Hematopoietic multipotent progenitor cell treated with erythropoietin and hydrocortisone succinate and interleukin-3 and kit ligand, for 6 days (in vitro differentiated cells): ENCODE measurements around the gene IDH3B.
A peak's percentile ranks its signal among the peaks of the same experiment; 100 is the strongest.
"Not testable (repeated sequence)": the region's sequence is repeated elsewhere in the genome, so short reads cannot be mapped to it uniquely, and the experiment has no call there.

Source experiments
- DNase-seq: peaks from one replicate; pipeline ENCODE4 v3.0.0-alpha.2; 2015

Gene IDH3B

DNA sequence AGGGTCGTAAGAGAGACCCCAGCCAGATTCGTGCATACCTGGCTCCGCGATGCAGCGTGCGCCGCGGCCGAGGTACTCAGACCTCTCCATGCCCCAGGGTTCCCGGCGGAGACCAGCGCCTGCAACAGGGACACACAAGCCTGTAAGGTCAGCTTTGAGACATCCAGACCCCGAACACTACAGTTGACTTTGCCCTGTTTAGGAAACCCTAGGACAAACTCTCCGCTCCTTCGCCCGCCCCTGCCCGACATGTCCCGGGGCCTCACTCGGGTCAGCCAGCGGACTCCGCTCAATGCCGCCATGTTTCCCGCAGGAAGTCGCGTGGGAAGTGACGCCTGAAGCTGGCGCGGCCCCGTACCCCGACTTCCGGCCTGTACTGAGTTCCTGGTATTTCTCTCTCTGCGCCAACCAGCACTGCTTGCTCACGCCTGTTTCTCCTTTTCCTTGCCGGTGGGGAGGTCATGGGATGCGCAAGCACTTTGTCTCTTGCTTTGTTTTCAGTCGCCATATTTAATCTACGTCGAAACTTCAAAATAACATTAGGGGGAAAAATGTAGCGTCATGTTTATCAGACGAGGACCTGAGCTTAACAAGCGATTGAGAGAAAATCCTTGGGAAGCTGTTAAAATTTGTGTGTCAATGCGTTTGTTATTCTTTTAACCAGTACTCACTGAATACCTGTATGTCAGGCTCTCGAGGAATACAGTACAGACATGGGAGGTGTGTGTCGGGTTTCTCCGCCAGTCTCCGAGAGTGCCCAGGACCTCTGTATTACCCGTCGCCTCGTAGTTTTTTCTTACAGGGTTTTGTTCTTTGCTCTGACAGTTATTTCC is at the start of gene IDH3B:
Gene IDH3B, minus strand, starts transcription at position 330 of the 833 bp plus-strand sequence. Its CDS starts 28 bp downstream, at position 302.
- peak; percentile 97 for DNase-seq

DNA sequence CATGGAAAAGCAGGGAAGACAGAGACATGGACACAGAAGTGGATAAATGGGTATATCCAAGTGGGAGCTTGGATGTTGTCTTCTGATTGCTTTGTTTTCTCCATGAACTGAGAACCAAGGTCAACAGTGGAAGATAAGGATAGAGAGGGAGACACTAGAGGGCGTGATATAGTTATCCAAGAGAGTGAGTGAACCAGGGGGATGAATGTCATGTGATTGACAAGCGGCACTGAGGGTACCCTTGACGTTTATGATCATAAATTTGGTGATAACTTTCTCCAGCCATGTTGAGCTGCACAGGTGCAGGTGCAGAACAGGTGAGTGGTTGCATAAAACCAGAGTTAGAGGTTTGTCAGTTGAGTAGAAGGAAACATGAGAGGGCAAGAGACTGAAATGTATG is 49.3 kb upstream of the IDH3B start:
- peak; percentile 74 for DNase-seq

GRCh38 chr20:2709205-2709981 is 45.4 kb upstream of the IDH3B start:
- DNase-seq, result no peak

DNA sequence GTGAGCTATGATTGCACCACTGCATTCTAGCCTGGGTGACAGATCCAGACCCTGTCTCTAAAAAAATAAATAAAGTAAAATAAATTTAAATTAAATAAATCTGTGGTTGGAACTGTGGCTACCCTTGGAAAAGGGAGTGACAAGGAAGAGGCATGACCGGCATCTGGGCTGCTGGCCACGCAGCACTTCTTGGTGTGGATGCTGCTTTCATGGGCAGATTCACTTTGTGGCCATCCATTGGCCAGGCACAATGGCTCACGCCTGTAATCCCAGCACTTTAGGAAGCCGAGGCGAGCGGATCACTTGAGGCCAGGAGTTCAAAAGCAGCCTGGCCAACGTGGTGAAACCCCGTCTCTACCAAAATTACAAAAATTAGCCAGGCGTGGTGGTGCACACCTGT is 44.6 kb upstream of the IDH3B start:
- DNase-seq, result no peak

DNA sequence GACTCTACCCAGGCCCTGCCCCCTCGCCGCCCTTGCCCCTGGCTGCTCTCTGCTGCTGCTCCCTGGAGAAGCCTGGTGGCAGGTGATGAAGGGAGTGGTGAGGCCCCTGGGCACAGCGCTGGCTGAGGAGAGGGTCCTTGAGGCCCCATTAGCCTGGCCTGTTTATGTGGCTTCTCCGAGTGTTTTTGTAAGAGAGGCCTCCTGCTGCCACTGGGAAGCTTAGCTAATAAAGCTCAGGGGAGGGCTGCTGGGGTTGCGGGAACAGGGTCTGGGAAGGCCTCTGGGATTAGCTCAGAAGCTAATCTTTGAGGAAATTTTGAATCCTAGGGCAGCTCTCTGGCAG is 44.0 kb upstream of the IDH3B start:
- DNase-seq, result no peak

- DNase-seq, result no peak
Observed at GRCh38 chr20:2707353-2708072, 43.5 kb upstream of the IDH3B start.

DNA sequence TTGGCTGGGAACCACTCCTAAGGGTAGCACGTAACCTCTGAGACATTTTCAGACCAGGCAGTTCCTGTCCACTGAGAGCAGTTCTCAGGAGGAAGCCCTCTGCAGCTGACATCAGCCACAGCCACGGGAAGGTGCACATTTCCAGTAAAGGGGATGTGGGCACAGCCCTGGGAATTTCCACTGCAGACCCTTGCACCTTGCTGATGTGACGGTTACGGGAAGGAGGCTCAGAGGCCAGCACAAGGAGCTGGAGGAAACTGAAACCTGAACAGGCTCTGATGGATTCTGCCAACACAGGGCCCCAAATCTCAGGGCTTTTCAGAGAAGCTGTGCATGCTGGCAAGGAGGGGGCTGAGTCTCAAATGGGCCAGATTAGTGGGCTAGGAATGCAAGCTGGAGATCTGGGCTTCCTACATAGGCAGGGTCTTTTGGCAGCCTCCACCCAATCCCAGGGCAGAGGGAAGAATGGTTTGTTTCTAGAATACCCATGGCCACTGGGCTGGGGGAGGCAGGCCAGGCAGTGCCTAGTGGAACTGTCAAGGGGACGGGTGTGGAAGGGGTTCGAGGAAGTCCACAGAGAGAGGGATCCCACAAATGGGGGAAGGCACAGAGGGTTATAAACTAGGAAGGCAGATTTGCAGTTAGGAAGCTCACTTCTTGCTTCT is 42.8 kb upstream of the IDH3B start:
- DNase-seq, result no peak

DNA sequence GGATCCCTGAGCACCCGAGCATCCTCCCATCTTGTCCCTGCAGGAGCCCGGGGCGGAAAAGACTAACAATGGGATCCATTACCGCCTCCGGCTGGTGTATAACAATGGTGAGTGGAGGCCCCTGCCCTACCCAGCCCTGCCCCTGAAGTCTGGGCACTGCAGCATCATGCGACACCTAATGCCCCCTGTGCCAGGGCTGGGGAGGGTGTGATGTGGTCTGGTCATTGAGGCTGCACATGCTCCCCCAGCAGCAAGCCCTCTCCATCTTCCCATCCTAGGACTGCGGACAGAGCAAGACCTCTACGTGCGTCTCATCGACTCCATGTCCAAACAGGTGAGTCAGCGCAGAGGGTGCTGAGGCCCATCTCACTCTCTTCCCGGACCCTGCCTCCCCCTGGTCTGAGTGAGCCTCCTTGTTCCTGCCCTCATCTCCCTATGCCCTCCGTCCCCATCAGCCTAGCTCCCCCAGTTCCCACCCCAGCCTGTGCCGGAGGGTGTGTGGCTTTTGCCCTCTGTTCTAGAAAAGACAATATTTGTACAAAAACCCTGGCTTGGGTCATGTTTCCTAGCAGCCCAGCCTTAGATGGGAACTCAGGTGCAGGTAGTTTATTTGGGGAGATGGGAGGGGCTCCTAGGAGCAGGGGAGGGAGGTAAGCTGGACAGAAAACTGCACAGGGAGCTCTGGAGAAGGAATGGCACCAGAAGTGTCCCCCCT is 42.1 kb upstream of the IDH3B start:
- DNase-seq, result no peak

DNA sequence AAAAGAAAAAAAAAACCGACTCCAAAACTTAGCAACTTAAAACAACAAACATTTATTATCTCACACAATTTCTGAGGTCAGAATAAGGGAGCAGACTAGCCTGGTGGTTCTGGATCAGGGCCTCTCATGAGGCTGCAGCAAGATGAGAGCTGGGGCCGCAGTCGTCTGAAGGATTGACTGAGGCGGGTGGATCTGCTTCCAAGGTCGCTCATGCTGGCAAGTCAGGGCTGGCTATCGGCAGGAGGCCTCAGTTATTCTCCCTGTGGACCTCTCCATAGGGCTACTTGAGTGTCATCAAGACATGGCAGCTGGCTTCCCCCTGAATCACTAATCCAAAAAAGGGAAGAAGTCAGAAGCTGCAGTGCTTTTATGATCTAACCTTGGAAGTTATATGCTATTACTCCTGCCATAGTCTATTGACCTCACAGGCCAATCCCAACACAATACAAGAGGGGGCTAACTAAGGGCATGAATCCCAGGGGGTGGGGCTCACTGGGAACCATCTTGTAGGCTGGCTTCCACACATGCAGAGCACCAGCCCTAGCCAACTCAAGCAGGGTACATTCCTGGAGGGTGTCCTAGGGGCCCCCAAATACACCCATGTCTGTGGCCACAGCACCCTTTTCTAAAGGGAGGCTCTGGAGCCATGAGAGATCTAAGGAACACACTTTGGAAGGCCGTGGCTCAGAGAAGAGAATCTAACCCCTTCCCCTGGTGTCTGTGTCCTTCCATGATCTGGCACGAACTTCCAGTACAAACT is 39.9 kb upstream of the IDH3B start:
- no peak for DNase-seq

- DNase-seq, result no peak
Observed at GRCh38 chr20:2701671-2702081, 37.7 kb upstream of the IDH3B start.

DNA sequence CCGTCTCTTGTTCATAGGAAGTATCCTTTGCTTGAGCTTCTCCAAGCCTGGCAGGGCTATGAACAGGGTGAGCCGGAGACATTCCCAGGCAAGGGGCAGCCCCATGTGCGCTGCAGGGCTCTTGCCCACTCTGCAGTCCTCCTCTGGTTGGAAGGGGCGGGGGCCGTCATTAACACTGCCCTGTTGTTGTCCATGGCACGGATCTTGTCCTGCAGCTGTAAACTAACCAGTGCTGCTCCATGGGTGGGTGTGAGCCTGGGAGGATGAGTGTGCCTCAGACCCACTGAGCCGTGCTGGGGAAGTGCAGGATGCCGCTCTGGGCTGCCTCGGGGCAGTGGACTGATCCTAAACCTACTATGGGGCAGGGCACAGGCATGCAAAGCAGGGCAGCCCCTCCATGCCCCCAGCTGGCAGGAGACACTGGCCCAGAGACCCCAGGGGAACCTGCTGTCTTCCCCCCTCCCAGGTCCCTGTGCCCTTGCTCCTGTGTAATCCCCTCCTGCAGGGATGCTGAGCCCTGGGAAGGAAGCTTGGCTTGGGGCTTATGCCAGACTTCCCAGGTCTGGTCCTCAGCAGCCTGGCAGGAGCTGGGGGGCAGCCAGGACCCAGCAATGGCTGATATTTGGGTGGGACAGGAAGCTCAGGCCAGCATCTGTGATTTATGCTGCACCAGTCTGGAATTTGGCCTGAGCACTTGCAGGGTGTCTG is 37.1 kb upstream of the IDH3B start:
- no peak for DNase-seq

GRCh38 chr20:2699775-2700413 is 35.9 kb upstream of the IDH3B start:
- DNase-seq, result no peak

DNA sequence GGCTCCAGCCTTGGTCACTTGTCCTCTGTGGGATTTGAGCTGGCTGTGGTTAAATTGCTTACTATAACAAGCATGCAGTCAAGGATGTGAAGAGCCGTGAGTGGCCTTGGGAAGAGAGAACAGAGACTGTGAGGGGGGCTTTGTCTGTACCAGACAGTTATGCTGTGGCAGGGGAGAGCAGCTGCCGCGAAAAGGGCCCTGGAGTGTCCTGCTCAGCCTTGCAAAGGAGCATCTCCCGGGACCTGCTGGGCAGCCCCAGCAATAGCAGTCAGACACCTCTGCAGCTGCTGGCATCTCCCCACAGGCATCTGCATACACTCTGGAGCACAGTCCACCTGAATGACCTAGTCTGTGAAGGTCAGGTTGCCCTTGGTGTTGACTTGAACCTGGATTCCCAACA is 34.9 kb upstream of the IDH3B start:
- no peak for DNase-seq

GRCh38 chr20:2698186-2698817 is 34.3 kb upstream of the IDH3B start:
- no peak for DNase-seq

DNA sequence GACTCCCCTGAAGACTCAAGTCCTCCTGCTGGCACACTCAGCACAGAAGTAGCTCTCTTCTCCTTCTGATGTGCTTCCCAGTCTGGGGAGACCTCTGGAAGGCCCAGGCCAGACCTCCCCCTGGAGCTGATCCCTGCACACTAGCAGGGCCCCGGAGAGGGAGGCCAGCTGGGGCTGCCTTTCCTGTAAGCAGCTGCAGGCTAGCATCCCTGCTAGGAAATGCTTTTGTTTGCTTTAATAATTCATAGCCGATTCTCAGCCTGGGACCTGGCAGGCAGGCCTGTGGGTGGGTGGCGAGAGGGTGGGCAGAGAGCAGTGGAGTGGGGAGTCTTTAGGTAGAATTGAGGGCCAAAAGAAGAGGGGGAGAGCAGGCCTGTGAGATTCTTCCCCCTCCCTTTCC is 33.8 kb upstream of the IDH3B start:
- no peak for DNase-seq

DNA sequence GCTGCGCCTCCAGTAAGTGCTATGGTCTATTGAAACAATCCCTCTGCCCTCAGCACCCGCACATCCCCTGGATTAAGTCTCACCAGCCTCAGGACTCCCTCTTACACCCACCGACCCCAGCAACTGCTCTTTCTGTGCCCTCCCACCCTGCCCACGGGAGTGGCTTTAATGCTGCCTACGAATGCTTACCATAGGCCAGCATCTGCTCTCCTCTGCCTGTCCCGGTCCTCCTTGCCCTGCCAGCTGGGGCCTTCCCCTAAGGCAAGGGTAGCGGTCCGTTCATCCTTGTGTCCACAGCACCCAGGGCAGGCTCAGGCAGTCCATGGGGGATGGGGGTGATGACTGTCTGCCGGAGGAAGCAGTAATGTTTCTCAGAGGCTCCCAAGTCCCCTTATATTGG is 32.6 kb upstream of the IDH3B start:
- no peak for DNase-seq

DNA sequence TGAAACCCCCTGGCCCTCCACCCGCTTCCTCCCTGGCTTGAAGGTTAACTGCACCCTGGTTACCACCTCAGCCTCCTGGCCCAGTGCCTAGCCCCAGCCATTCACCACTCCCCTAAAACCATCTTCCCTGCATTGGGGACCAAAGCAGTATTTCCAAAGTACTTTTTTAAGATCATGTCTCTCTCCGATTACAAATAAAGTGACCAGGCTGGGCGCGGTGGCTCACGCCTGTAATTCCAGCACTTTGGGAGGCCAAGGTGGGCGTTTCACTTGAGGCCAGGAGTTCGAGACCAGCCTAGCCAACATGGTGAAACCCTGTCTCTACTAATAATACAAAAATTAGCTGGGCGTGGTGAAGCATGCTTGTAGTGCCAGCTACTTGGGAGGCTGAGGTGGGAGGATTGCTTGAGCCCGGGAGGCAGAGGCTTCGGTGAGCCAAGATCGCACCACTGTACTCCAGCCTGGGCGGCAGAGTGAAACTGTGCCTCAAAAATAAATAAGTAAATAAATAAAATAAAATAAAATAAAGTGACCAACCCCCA is 32.0 kb upstream of the IDH3B start:
- DNase-seq, result not testable (repeated sequence)

DNA sequence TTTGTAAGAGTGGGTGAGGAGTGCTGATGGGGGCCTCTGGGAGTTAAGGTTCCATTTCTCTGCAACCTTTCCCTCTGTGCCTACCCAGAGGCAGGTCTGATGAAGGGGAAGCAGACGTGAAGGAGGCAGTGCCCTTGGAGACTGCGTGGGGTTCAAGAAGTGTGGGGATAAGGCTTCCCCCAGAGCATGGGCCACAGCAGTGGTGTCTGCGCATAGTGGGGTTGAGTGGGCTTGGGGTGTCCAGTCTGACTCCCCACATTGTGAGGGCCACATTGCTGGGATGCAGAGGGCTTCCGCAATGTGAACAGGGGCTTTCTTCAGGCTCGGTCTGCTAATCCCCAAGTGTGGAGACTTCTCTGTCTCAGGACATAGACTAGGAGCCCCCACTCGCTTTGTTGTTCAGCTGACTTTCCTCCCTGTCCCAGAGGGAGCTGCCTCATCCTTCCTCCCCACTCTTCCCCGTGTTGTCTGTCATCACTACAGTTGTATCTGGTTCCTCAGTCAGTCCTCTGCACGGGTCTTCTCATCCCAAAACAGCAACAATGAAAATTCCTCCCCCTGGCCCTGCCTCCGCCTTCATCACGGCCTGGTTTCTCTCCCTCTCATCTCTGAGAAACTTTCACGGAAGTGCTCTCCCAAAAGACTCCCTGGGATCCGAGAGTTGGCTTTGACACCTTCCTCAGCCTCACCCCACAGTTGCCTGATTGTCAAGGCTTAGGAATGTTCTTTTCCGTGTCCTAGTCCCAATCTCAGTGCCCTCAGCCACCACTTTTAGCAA is 31.4 kb upstream of the IDH3B start:
- DNase-seq, result no peak

- no peak for DNase-seq
Observed at GRCh38 chr20:2694519-2694918, 30.5 kb upstream of the IDH3B start.
